T-helper 2 cell (primary cell): Measurements from ENCODE around the gene HOXC12.

Source experiments
- DNase-seq, 5 experiments: peaks; one replicate each; pipeline versions ENCODE4 v3.0.0 to v3.0.0-alpha.2; 2012 to 2022

HOXC12 gene

GRCh38 chr12:53984901-53985691, 30.4 kb downstream of the HOXC12 start, which contains the start of gene HOXC10:
Gene HOXC10, plus strand, starts transcription at chr12:53985146. Its CDS starts 114 bp downstream, at chr12:53985260.
- DNase-seq = peak; percentile 39 to 87 (median 62)

- no peak for DNase-seq
Observed at GRCh38 chr12:53985692-53985993, 30.9 kb downstream of the HOXC12 start.

- peak in 1 of 5 experiments; percentile 48 for DNase-seq
Observed at GRCh38 chr12:53985994-53986685, 31.4 kb downstream of the HOXC12 start.

GRCh38 chr12:53986686-53987483, 32.2 kb downstream of the HOXC12 start:
- DNase-seq = no peak

- DNase-seq = no peak
Observed at GRCh38 chr12:53987787-53988230, 33.1 kb downstream of the HOXC12 start.

GRCh38 chr12:53988541-53989226, 34.0 kb downstream of the HOXC12 start:
- no peak for DNase-seq

GRCh38 chr12:53989227-53990113, 34.8 kb downstream of the HOXC12 start:
- DNase-seq = peak in 2 of 5 experiments; percentile 22 to 63

- no peak for DNase-seq
Observed at GRCh38 chr12:53990311-53991076, 35.8 kb downstream of the HOXC12 start.

GRCh38 chr12:53991077-53991460, 36.4 kb downstream of the HOXC12 start:
- DNase-seq = no peak

- DNase-seq = no peak
Observed at GRCh38 chr12:53992377-53992889, 37.7 kb downstream of the HOXC12 start.

- DNase-seq = no peak
Observed at GRCh38 chr12:53993162-53994008, 38.7 kb downstream of the HOXC12 start.

- DNase-seq = no peak
Observed at GRCh38 chr12:53994009-53994263, 39.2 kb downstream of the HOXC12 start.

GRCh38 chr12:53994264-53995001, 39.7 kb downstream of the HOXC12 start:
- DNase-seq = no peak

GRCh38 chr12:53995002-53995377, 40.3 kb downstream of the HOXC12 start:
- no peak for DNase-seq

- no peak for DNase-seq
Observed at GRCh38 chr12:53995378-53996239, 40.9 kb downstream of the HOXC12 start.

GRCh38 chr12:53996240-53997203, 41.8 kb downstream of the HOXC12 start:
- no peak for DNase-seq
